DOHH2 (cell line): ENCODE measurements around the gene FLRT3.

Source experiments
- EZH2phosphoT487 ChIP-seq: fragments of 200-600 bp; sonication (generic); IDR thresholded peaks from 2 replicates; pipeline ENCODE4 v1.6.1; 2017; ENCODE audit warnings: borderline replicate concordance, mild to moderate bottlenecking, antibody characterized with exemption, low read length, moderate library complexity, mixed read lengths
- TF ChIP-seq, protein P1 (sequence below): fragments of 200-600 bp; sonication (generic); IDR thresholded peaks from one replicate; pipeline ENCODE4 v1.5.1; 2014; ENCODE audit warnings: antibody characterized with exemption, mild to moderate bottlenecking, low read depth, low read length; ENCODE audit not compliant: poor library complexity, severe bottlenecking

DNA sequence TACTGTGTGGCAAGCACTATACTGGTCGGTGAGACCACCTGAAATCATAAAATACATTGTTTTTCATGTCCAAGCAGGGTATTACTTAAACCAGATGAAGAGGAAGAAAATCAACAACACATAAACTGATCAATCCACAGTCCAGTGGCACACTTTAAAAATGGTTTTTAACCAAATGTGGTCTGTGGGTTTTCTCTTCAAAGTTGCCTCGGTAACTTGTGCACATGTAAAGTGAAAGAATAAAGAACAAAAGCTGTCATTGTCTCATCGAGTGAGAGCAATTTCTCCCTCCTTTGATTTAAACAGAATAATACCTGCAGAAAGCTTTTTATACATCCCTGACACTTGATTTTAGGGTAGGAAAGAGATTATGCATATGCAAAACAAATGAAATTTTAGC lies 3.7 kb downstream of the FLRT3 start:
- TF ChIP-seq, protein P1, sequence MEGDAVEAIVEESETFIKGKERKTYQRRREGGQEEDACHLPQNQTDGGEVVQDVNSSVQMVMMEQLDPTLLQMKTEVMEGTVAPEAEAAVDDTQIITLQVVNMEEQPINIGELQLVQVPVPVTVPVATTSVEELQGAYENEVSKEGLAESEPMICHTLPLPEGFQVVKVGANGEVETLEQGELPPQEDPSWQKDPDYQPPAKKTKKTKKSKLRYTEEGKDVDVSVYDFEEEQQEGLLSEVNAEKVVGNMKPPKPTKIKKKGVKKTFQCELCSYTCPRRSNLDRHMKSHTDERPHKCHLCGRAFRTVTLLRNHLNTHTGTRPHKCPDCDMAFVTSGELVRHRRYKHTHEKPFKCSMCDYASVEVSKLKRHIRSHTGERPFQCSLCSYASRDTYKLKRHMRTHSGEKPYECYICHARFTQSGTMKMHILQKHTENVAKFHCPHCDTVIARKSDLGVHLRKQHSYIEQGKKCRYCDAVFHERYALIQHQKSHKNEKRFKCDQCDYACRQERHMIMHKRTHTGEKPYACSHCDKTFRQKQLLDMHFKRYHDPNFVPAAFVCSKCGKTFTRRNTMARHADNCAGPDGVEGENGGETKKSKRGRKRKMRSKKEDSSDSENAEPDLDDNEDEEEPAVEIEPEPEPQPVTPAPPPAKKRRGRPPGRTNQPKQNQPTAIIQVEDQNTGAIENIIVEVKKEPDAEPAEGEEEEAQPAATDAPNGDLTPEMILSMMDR = no peak
- TF ChIP-seq EZH2phosphoT487 = no peak
